OCI-LY3 (cell line): ENCODE data around the gene INO80D.
"Not testable (repeated sequence)": the region's sequence is repeated elsewhere in the genome, so short reads cannot be mapped to it uniquely, and the experiment has no call there.

Source experiments
- H2AFZ ChIP-seq: fragments of 200-600, 300-600 bp; shearing (Covaris generic); 2 replicates; pipeline ENCODE4 v1.6.0; 2014; ENCODE audit warnings: antibody characterized with exemption, low read depth, low read length
- H3K27ac ChIP-seq: fragments of 200-600, 300-600 bp; sonication (generic); 2 replicates; pipeline ENCODE4 v1.5.1; 2014; ENCODE audit warnings: mild to moderate bottlenecking, low read length, moderate library complexity, mixed read lengths
- H3K27me3 ChIP-seq: fragments of 200-600, 300-600 bp; sonication (generic); 2 replicates; pipeline ENCODE4 v1.6.1; 2014; ENCODE audit warnings: low read depth, low read length, mixed read lengths
- H3K36me3 ChIP-seq: fragments of 200-600, 300-600 bp; sonication (generic); replicated peaks from 2 replicates; pipeline ENCODE3; 2014; ENCODE audit warnings: low read depth, low read length, mixed read lengths
- H3K4me1 ChIP-seq: fragments of 300-600, 200-600 bp; sonication (generic); 2 replicates; pipeline ENCODE4 v1.6.1; 2014; ENCODE audit warnings: low read length, mixed read lengths
- H3K4me2 ChIP-seq: fragments of 200-600, 300-600 bp; sonication (generic); 2 replicates; pipeline ENCODE4 v1.6.1; 2014; ENCODE audit warnings: low read length, mixed read lengths
- H3K4me3 ChIP-seq: fragments of 300-600, 200-600 bp; sonication (generic); 2 replicates; pipeline ENCODE4 v1.5.1; 2014; ENCODE audit warnings: antibody characterized with exemption, mild to moderate bottlenecking, low read length, moderate library complexity
- H3K79me2 ChIP-seq: fragments of 300-600, 200-600 bp; shearing (Covaris generic); 2 replicates; pipeline ENCODE4 v1.6.1; 2014; ENCODE audit warnings: mild to moderate bottlenecking, low read length, mixed read lengths
- H3K9ac ChIP-seq: fragments of 300-600, 200-600 bp; shearing (Covaris generic); 2 replicates; pipeline ENCODE4 v1.6.0; 2014; ENCODE audit warnings: mild to moderate bottlenecking, low read length, moderate library complexity
- H3K9me3 ChIP-seq: fragments of 200-600, 300-600 bp; shearing (Covaris generic); 2 replicates; pipeline ENCODE4 v1.6.1; 2014; ENCODE audit warnings: low read length, mixed read lengths; ENCODE audit not compliant: insufficient read depth
- H4K20me1 ChIP-seq: fragments of 200-600, 300-600 bp; sonication (generic); 2 replicates; pipeline ENCODE4 v1.6.1; 2016; ENCODE audit warnings: low read length, mixed read lengths; ENCODE audit not compliant: insufficient read depth
- EZH2phosphoT487 ChIP-seq: fragments of 200-600 bp; shearing (Covaris generic); IDR thresholded peaks from 2 replicates; pipeline ENCODE4 v1.6.1; 2018; ENCODE audit warnings: antibody characterized with exemption, mixed run types, low read depth
- TF ChIP-seq, protein P1 (sequence below): fragments of 200-600, 300-600 bp; sonication (generic); IDR thresholded peaks from 2 replicates; pipeline ENCODE4 v1.5.1; 2014; ENCODE audit warnings: antibody characterized with exemption, low read length, low read depth

Gene INO80D

DNA sequence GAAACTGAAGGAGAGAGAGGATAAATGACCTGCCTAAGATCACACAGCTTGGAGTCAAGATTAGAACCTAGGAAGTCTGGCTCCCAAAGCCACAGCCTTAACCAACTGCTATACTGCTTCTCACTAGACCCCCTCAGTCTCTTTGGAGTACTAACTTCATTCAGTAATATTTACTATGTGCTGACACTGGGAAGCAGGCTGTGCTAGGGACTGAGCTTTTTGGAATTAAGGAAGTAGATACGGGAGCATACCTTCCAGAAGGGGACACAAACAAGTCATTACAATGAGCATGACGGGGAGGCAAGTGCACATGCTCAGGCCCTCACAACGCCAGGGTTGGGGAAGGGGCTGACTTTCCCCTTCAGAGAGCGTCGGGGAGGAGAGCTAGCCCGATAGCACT, 97.7 kb downstream of the INO80D start:
- peaks cover 7% of the 10 kb centered on the region for H3K36me3 ChIP-seq
- no peaks in the 10 kb centered on the region for H3K27me3 ChIP-seq
- H3K4me2 ChIP-seq = no peak overlapping the region
- H3K27ac ChIP-seq = no peak overlapping the region
- H3K9ac ChIP-seq = no peak overlapping the region
- H2AFZ ChIP-seq = no peak overlapping the region
- H4K20me1 ChIP-seq = no peaks in the 10 kb centered on the region
- TF ChIP-seq, protein P1, sequence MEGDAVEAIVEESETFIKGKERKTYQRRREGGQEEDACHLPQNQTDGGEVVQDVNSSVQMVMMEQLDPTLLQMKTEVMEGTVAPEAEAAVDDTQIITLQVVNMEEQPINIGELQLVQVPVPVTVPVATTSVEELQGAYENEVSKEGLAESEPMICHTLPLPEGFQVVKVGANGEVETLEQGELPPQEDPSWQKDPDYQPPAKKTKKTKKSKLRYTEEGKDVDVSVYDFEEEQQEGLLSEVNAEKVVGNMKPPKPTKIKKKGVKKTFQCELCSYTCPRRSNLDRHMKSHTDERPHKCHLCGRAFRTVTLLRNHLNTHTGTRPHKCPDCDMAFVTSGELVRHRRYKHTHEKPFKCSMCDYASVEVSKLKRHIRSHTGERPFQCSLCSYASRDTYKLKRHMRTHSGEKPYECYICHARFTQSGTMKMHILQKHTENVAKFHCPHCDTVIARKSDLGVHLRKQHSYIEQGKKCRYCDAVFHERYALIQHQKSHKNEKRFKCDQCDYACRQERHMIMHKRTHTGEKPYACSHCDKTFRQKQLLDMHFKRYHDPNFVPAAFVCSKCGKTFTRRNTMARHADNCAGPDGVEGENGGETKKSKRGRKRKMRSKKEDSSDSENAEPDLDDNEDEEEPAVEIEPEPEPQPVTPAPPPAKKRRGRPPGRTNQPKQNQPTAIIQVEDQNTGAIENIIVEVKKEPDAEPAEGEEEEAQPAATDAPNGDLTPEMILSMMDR = no peak
- no peak for TF ChIP-seq EZH2phosphoT487
- no peaks in the 10 kb centered on the region for H3K9me3 ChIP-seq
- no peaks in the 10 kb centered on the region for H3K79me2 ChIP-seq
- no peak overlapping the region for H3K4me3 ChIP-seq
- H3K4me1 ChIP-seq = peaks cover 8% of the 10 kb centered on the region; the same call in 1 of the 2 replicates

GRCh38 chr2:205986334-205986733, 99.6 kb downstream of the INO80D start:
- H2AFZ ChIP-seq, H3K9me3 ChIP-seq, H3K4me2 ChIP-seq, H3K36me3 ChIP-seq, H3K4me3 ChIP-seq, H3K9ac ChIP-seq, H3K27me3 ChIP-seq, H4K20me1 ChIP-seq, H3K4me1 ChIP-seq, H3K27ac ChIP-seq, H3K79me2 ChIP-seq: not testable (repeated sequence)

DNA sequence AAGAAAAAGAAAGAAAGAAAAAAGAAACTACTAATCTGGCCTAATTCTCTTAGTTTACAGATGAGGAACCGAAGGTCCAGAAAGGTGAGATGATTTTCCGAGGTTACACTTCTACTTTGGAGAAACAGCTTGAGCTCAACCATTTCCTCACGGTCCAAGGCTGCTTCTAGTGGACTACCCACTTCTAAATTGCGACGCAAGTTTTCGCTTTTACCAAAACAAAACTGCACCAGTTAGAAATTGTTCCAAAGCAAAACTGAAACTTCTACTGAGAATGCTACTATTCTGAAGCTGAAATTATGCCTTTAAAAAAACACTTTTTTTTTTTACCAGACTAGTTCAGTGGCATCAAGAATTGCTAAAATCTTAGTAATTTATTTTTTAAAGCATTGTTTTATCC, 101.6 kb downstream of the INO80D start:
- peak overlapping the region; percentile 42 for H3K4me2 ChIP-seq
- H3K27ac ChIP-seq = 0 out of 2 replicates have a peak overlapping the region, but pooled peaks have one; percentile 0
- H3K79me2 ChIP-seq = no peaks in the 10 kb centered on the region
- no peaks in the 10 kb centered on the region for H3K36me3 ChIP-seq
- no peak overlapping the region for H2AFZ ChIP-seq
- H4K20me1 ChIP-seq = no peaks in the 10 kb centered on the region
- no peaks in the 10 kb centered on the region for H3K27me3 ChIP-seq
- H3K9ac ChIP-seq = no peak overlapping the region
- peak overlapping the region; percentile 34 for H3K4me3 ChIP-seq
- H3K9me3 ChIP-seq = no peaks in the 10 kb centered on the region
- H3K4me1 ChIP-seq = peaks cover 8% of the 10 kb centered on the region; the same call in 1 of the 2 replicates
- TF ChIP-seq, protein P1 = no peak
- TF ChIP-seq EZH2phosphoT487 = no peak

DNA sequence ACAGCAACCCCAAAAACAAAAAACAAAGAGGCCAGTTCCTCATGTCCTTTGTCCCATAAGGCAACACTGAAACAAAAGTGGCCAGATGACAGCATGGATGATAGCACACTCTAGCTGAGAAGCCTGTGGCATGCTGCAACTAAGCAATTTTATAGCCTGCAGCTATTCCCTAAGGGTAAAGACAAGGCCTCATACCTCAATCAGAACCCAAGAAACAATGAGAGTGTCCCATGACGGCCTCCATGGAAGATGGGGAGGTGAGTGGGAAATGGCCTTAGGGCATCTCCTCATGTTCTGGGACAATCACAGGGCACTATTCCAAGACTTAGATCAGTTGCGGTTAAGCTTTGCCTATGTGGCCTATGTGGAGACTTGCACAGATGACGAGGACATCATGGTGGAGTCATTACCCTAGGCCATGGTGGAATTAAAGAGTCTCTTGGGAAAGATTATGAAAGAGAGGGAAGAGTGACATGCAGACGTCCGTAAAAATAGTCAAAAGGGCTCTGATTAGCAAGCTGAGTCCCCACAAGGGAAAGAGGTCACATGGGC, 103.1 kb downstream of the INO80D start:
- Histone ChIP-seq H3K9me3 (no peaks in the 10 kb centered on the region), H3K4me1 (peaks cover 8% of the 10 kb centered on the region; the same call in 1 of the 2 replicates), H3K79me2 (no peaks in the 10 kb centered on the region), H3K9ac (no peak overlapping the region), H3K27ac (no peak overlapping the region), H3K27me3 (no peaks in the 10 kb centered on the region), H3K4me2 (no peak overlapping the region), H3K36me3 (no peaks in the 10 kb centered on the region), H2AFZ (no peak overlapping the region), H3K4me3 (no peak overlapping the region), H4K20me1 (no peaks in the 10 kb centered on the region)
- TF ChIP-seq, protein P1 = no peak

- not testable (repeated sequence) for H4K20me1 ChIP-seq, H3K27me3 ChIP-seq, H3K4me2 ChIP-seq, H3K9ac ChIP-seq, H3K4me3 ChIP-seq, H3K27ac ChIP-seq, H2AFZ ChIP-seq, H3K36me3 ChIP-seq, H3K79me2 ChIP-seq, H3K9me3 ChIP-seq
- peaks cover 13% of the 10 kb centered on the region for H3K4me1 ChIP-seq
Observed at GRCh38 chr2:205978728-205979127, 107.2 kb downstream of the INO80D start.

DNA sequence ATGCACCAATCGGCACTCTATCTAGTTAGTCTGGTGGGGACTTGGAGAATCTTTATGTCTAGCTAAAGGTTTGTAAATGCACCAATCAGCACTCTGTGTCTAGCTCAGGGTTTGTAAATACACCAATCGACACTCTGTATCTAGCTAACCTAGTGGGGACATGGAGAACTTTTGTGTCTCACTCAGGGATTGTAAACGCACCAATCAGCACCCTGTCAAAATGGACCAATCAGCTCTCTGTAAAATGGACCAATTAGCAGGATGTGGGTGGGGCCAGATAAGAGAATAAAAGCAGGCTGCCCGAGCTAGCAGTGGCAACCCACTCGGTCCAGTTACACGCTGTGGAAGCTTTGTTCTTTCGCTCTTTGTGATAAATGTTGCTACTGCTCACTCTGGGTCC, 108.3 kb downstream of the INO80D start:
- H3K36me3 ChIP-seq, H3K27ac ChIP-seq: not testable (repeated sequence)

DNA sequence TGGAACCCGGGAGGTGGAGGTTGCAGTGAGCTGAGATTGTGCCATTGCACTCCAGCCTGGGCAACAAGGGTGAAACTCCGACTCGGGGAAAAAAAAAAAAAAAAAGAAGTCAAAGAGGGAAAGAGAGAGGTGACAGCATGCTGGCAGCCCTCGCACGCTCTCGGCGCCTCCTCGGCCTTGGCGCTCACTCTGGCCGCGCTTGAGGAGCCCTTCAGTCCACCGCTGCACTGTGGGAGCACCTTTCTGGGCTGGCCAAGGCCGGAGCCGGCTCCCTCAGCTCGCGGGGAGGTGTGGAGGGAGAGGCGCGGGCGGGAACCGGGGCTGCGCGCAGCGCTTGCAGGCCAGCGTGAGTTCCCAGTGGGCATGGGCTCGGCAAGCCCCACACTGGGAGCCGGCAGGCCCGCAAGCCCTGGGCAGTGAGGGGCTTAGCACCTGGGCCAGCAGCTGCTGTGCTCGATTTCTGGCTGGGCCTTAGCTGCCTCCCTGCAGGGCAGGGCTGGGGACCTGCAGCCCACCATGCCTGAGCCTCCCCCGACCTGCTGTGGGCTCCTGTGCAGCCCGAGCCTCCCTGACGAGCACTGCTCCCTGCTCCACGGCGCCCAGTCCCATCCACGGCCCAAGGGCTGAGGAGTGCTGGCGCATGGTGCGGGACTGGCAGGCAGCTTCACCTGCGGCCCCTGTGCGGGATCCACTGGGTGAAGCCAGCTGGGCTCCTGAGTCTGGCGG, 108.9 kb downstream of the INO80D start:
- not testable (repeated sequence) for H3K9me3 ChIP-seq, H2AFZ ChIP-seq, H3K4me3 ChIP-seq, H3K79me2 ChIP-seq, H3K4me2 ChIP-seq, H3K27me3 ChIP-seq, H3K9ac ChIP-seq, H4K20me1 ChIP-seq, H3K27ac ChIP-seq, H3K36me3 ChIP-seq
- peaks cover 13% of the 10 kb centered on the region for H3K4me1 ChIP-seq

More for the DNA sequence above, 108.3 kb downstream of the INO80D start:
- not testable (repeated sequence) for H3K4me3 ChIP-seq, H3K27me3 ChIP-seq, H2AFZ ChIP-seq, H3K9ac ChIP-seq, H4K20me1 ChIP-seq, H3K4me2 ChIP-seq, H3K79me2 ChIP-seq, H3K9me3 ChIP-seq
- peaks cover 13% of the 10 kb centered on the region for H3K4me1 ChIP-seq
